ENCODE data around the gene FRAS1. TPM values are rescaled to one million over a fixed set of nuclear protein-coding genes. Genes with fewer than 3 reads are reported as not detected.
"Not testable (repeated sequence)": the region's sequence is repeated elsewhere in the genome, so short reads cannot be mapped to it uniquely, and the experiment has no call there.

FRAS1 gene
- total and polyA plus RNA-seq, 3 experiments from 2014 or later: not detected

GRCh38 chr4:78543424-78544125, 486.5 kb downstream of the FRAS1 start:
- H3K4me3 Mint-ChIP-seq: no peak overlapping the region
- H3K4me3 ChIP-seq (ENCODE audit: low read length): no peak overlapping the region
- ChIA-PET CTCF (no interaction called here), POLR2A (no interaction called here)
- no peaks in the 10 kb centered on the region for H3K9me3 ChIP-seq (ENCODE audit: low read length)
- no peaks in the 10 kb centered on the region for H3K9me3 Mint-ChIP-seq
- H3K27me3 ChIP-seq (ENCODE audit: insufficient read depth, low read length, poor library complexity, severe bottlenecking): no peaks in the 10 kb centered on the region
- H3K27me3 Mint-ChIP-seq: peaks cover 2 to 10% of the 10 kb centered on the region in 2 donors
- H3K27ac ChIP-seq (ENCODE audit: low read depth, low read length): no peak overlapping the region
- no peaks in the 10 kb centered on the region for H3K36me3 Mint-ChIP-seq
- DNase-seq: no peak
- no peaks in the 10 kb centered on the region for H3K4me1 Mint-ChIP-seq
- H3K4me1 ChIP-seq (ENCODE audit: insufficient read depth, low read length): no peaks in the 10 kb centered on the region
- H3K27ac Mint-ChIP-seq: no peak overlapping the region
- H3K36me3 ChIP-seq (ENCODE audit: insufficient read depth, low read length): no peaks in the 10 kb centered on the region

- ChIA-PET POLR2A (no interaction called here), CTCF (no interaction called here)
- Histone ChIP-seq H3K27me3 (ENCODE audit: insufficient read depth, low read length, poor library complexity, severe bottlenecking) (no peaks in the 10 kb centered on the region), H3K4me3 (ENCODE audit: low read length) (no peak overlapping the region), H3K36me3 (ENCODE audit: insufficient read depth, low read length) (no peaks in the 10 kb centered on the region), H3K27ac (ENCODE audit: low read depth, low read length) (no peak overlapping the region), H3K9me3 (ENCODE audit: low read length) (no peaks in the 10 kb centered on the region), H3K4me1 (ENCODE audit: insufficient read depth, low read length) (no peaks in the 10 kb centered on the region)
- Mint-ChIP-seq H3K36me3 (no peaks in the 10 kb centered on the region), H3K4me1 (no peaks in the 10 kb centered on the region), H3K9me3 (no peaks in the 10 kb centered on the region), H3K27me3 (peaks cover 2 to 7% of the 10 kb centered on the region in 2 donors), H3K4me3 (no peak overlapping the region), H3K27ac (no peak overlapping the region)
- no peak for DNase-seq
These were observed 487.6 kb downstream of the FRAS1 start for GRCh38 chr4:78544678-78545077.

GRCh38 chr4:78545275-78546246, 488.4 kb downstream of the FRAS1 start:
- Mint-ChIP-seq H3K9me3 (no peaks in the 10 kb centered on the region), H3K36me3 (no peaks in the 10 kb centered on the region), H3K27ac (peak overlapping the region in 1 of 8 donors; percentile 60), H3K4me1 (no peaks in the 10 kb centered on the region), H3K4me3 (no peak overlapping the region), H3K27me3 (peaks cover 6 to 13% of the 10 kb centered on the region in 2 donors)
- no peaks in the 10 kb centered on the region for H3K9me3 ChIP-seq (ENCODE audit: low read length)
- ChIA-PET POLR2A (no interaction called here), CTCF (no interaction called here)
- H3K27me3 ChIP-seq (ENCODE audit: insufficient read depth, low read length, poor library complexity, severe bottlenecking): peaks cover 3% of the 10 kb centered on the region
- no peaks in the 10 kb centered on the region for H3K36me3 ChIP-seq (ENCODE audit: insufficient read depth, low read length)
- H3K4me1 ChIP-seq (ENCODE audit: insufficient read depth, low read length): no peaks in the 10 kb centered on the region
- no peak overlapping the region for H3K27ac ChIP-seq (ENCODE audit: low read depth, low read length)
- no peak overlapping the region for H3K4me3 ChIP-seq (ENCODE audit: low read length)
- no peak for DNase-seq

- H3K36me3 ChIP-seq (ENCODE audit: insufficient read depth, low read length); POLR2A ChIA-PET; H3K4me1 ChIP-seq (ENCODE audit: insufficient read depth, low read length); H3K36me3 Mint-ChIP-seq; H3K4me1 Mint-ChIP-seq; DNase-seq; H3K27ac ChIP-seq (ENCODE audit: low read depth, low read length); CTCF ChIA-PET; H3K9me3 ChIP-seq (ENCODE audit: low read length); H3K9me3 Mint-ChIP-seq; H3K4me3 Mint-ChIP-seq; H3K27ac Mint-ChIP-seq; H3K4me3 ChIP-seq (ENCODE audit: low read length): not testable (repeated sequence)
- H3K27me3 Mint-ChIP-seq: peaks cover 13 to 30% of the 10 kb centered on the region in 2 donors
- peaks cover 14% of the 10 kb centered on the region for H3K27me3 ChIP-seq (ENCODE audit: insufficient read depth, low read length, poor library complexity, severe bottlenecking)
These were observed 490.8 kb downstream of the FRAS1 start for GRCh38 chr4:78547899-78548298.

GRCh38 chr4:78548889-78549288, 491.8 kb downstream of the FRAS1 start:
- CTCF ChIA-PET; H3K9me3 Mint-ChIP-seq; H3K27ac ChIP-seq (ENCODE audit: low read depth, low read length); H3K9me3 ChIP-seq (ENCODE audit: low read length); DNase-seq; H3K4me1 ChIP-seq (ENCODE audit: insufficient read depth, low read length); H3K27ac Mint-ChIP-seq; H3K4me3 ChIP-seq (ENCODE audit: low read length); POLR2A ChIA-PET; H3K36me3 Mint-ChIP-seq; H3K36me3 ChIP-seq (ENCODE audit: insufficient read depth, low read length); H3K4me1 Mint-ChIP-seq; H3K4me3 Mint-ChIP-seq: not testable (repeated sequence)
- H3K27me3 Mint-ChIP-seq: peaks cover 13 to 40% of the 10 kb centered on the region in 2 donors
- peaks cover 20% of the 10 kb centered on the region for H3K27me3 ChIP-seq (ENCODE audit: insufficient read depth, low read length, poor library complexity, severe bottlenecking)

- no peaks in the 10 kb centered on the region for H3K36me3 ChIP-seq (ENCODE audit: insufficient read depth, low read length)
- H3K4me3 ChIP-seq (ENCODE audit: low read length): peak within 1 kb of the TSS; percentile 26
- ChIA-PET CTCF (no interaction called here), POLR2A (no interaction called here)
- Mint-ChIP-seq H3K27me3 (peaks cover 19 to 57% of the 10 kb centered on the region in 2 donors), H3K27ac (no peak within 1 kb of the TSS), H3K36me3 (no peaks in the 10 kb centered on the region), H3K4me1 (peaks cover 3 to 5% (median 5%) of the 10 kb centered on the region in 3 donors), H3K4me3 (peak within 1 kb of the TSS in 5 of 7 donors; percentile 6 to 67 (median 24)), H3K9me3 (peaks cover 0 to 2% (median 0%) of the 10 kb centered on the region in 5 donors)
- H3K4me1 ChIP-seq (ENCODE audit: insufficient read depth, low read length): no peaks in the 10 kb centered on the region
- no peak for DNase-seq
- H3K9me3 ChIP-seq (ENCODE audit: low read length): no peaks in the 10 kb centered on the region
- no peak within 1 kb of the TSS for H3K27ac ChIP-seq (ENCODE audit: low read depth, low read length)
- H3K27me3 ChIP-seq (ENCODE audit: insufficient read depth, low read length, poor library complexity, severe bottlenecking): peaks cover 20% of the 10 kb centered on the region
These were observed 494.6 kb downstream of the FRAS1 start, which contains the start of gene ANXA3 for GRCh38 chr4:78551420-78552351. Gene ANXA3 (plus strand): TSS chr4:78551770. CDS start chr4:78554474, 2,704 bp downstream.

- H3K4me1 ChIP-seq (ENCODE audit: insufficient read depth, low read length): no peaks in the 10 kb centered on the region
- no peak overlapping the region for H3K27ac ChIP-seq (ENCODE audit: low read depth, low read length)
- no peaks in the 10 kb centered on the region for H3K9me3 ChIP-seq (ENCODE audit: low read length)
- peaks cover 20% of the 10 kb centered on the region for H3K27me3 ChIP-seq (ENCODE audit: insufficient read depth, low read length, poor library complexity, severe bottlenecking)
- H3K27me3 Mint-ChIP-seq: peaks cover 19 to 61% of the 10 kb centered on the region in 2 donors
- DNase-seq: no peak
- no peak overlapping the region for H3K4me3 ChIP-seq (ENCODE audit: low read length)
- CTCF ChIA-PET: no interaction called here
- POLR2A ChIA-PET: no interaction called here
- peaks cover 3 to 5% (median 5%) of the 10 kb centered on the region in 3 donors for H3K4me1 Mint-ChIP-seq
- peaks cover 0 to 2% (median 0%) of the 10 kb centered on the region in 5 donors for H3K9me3 Mint-ChIP-seq
- no peaks in the 10 kb centered on the region for H3K36me3 Mint-ChIP-seq
- no peak overlapping the region for H3K27ac Mint-ChIP-seq
- H3K4me3 Mint-ChIP-seq: no peak overlapping the region
- H3K36me3 ChIP-seq (ENCODE audit: insufficient read depth, low read length): no peaks in the 10 kb centered on the region
These were observed 495.4 kb downstream of the FRAS1 start for GRCh38 chr4:78552389-78553042.
